GF-D8 (cell line): ENCODE data around the gene POMZP3.
"Not testable (repeated sequence)": the region's sequence is repeated elsewhere in the genome, so short reads cannot be mapped to it uniquely, and the experiment has no call there.

Experiments
- DNase-seq: peaks from one replicate; lab custom pipeline; 2025; lab: John Stamatoyannopoulos, UW

The POMZP3 gene

DNA sequence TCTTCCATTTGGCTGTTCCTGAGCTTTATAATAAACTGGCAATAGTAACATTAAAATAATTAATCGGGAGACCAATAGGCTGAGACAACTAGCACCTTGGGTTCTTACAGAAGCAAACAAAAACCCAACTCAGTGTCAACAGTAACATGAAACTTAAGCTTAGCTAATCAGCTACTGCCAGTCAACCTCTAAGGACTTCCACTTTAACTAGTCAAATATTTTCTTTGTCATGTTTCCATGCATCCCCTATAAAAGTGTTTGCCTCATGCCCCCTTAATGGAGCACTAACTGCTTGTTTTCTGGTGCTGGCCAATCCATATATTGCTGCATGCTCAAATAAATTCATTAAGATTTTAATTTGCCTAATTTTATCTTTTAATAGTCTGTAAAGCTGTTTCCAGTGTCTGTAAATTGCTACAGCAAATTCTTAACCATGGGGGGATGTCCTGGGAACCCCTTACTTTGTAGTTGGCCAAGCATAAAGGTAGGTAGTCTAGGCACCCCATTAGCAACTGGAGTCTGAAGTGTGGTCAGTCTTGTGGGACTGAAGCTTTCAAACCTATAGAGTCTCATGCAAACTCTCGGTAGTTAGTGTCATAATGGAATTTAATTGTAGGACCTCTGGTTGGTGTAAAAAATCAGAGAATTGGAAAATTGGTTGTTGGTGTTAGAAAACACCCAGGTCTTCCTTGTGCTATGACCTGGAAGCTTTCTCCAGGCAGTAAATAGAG lies 40.3 kb downstream of the POMZP3 start:
- DNase-seq = not testable (repeated sequence)

GRCh38 chr7:76583636-76584281 lies 43.3 kb downstream of the POMZP3 start:
- DNase-seq = not testable (repeated sequence)

DNA sequence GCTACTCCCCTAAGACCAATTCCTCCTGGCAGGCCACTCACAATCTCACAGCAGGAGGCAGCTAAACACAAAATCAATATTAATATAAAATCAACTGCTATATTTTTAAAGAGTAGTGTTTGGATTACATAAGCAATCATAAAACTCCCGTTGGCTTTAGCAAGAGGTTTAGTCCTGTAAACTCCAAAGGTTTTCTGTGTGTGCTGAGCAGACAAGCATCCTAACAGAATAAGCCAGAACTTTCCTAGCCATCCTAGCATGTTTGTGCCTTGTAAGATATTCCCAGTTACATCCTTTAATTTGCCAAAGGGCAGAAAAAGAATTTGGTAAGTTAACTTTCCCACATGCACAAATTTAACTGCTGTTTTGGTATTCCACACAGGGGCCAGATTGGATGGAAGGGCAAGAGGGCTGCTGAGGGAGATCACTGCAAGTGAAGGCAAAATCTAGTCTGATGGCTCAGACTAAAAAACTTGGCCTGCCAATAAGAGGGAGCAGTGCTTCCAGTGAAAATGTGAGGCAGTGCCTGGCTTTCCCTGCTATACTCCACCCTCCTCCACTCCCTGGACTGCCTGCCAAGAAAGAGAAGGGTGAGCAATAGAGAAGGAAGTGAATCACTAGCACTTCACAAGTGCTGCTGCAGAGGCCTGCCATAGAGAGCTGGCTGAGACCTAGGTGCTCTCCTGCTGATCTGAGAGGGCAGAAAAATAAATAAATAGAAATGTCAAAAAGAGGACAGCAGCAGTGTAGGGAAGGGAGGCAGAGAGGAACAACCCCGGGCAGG lies 44.0 kb downstream of the POMZP3 start:
- not testable (repeated sequence) for DNase-seq

DNA sequence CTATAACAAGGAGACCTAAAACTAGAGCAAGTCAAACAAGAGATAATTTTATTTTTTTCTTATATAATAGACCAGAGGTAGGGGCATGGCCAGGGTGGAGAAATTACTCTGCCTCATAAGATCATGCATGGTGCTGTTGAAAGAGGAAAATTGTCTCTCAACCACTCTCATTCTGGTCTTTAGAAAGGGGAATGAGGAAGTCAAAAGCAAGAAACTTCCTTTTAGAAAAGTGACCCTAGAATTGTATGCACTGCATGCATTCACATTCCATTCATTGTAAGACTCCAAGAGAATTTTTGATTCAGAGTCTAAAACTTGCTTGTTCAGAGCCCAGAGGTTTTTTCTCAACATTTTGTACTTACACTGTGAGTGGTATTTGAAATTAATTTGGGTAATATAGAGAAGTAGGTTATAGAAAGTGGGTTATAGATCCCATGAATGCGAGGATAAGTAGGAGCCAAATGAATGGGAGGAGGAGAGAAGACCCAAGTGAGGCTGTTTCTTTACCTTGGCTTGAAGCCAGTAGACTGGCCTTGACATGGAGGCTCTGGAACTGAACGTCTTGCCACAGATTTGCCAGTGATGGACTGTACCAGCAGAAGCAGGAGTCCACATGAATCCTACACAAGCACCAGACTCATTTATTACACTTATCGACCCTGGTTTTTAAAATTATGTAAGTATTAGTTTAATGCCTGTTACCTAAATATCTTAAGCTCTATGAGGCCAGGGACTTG lies 51.0 kb downstream of the POMZP3 start:
- DNase-seq = not testable (repeated sequence)

DNA sequence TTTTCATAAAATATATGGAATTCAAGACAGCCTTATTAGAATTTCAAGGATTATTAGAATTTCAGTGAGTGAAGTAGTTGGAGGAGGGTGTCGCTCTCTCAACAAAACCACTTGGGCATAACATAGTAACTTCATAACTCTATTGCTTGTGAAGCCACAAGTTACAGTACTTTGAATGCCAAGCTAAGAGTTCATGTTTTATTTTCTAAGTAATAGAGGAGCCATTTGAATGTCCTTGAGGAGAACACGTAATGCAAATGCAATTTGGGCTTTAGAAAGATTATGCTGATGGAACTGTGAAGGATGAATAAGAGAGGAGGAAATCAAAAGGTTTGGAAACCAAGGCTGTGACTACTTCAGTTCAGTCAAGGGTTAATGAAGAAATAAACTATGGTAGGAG lies 51.6 kb downstream of the POMZP3 start:
- DNase-seq = not testable (repeated sequence)

DNA sequence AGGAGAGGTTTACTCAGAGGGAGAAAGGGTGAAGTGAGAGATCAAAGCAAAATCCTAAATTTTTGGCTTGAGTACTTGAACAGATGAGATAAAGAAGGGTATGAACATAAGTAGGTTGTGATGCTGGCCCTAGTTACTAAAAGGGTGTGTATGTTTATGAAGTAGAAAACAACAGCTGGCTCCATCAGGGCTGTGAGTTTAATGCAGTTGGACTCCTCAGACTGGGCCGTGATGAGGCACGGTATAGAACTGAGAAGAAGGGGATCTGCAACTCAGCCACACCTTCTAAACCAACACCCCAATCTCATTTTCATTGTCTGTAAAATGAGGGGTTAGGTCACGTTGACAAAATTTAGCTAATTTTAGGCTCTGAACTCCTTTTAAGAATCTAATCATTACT lies 54.8 kb downstream of the POMZP3 start:
- DNase-seq = not testable (repeated sequence)

DNA sequence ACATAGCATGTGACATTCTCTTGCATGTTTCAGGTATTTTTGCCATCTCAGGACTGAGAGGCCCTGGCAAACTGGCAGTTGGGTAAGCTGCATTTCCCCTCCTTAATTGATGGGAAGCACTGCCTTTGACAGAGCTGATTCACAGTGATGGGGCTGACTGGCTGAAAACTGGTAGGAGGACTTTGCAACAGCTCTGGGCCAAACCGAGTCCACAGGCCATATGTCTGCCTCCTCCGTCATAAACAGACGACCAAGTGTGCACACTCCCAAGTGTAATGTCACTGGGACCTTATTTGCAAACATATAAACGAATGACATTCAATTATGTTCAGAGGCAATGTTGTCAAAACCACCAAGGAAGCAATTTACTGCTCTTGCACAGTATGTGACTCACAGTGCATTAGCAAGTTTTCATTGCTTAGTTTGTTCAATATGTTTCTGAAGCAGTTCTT lies 56.7 kb downstream of the POMZP3 start:
- not testable (repeated sequence) for DNase-seq

GRCh38 chr7:76568742-76569141 lies 58.3 kb downstream of the POMZP3 start:
- DNase-seq = not testable (repeated sequence)

DNA sequence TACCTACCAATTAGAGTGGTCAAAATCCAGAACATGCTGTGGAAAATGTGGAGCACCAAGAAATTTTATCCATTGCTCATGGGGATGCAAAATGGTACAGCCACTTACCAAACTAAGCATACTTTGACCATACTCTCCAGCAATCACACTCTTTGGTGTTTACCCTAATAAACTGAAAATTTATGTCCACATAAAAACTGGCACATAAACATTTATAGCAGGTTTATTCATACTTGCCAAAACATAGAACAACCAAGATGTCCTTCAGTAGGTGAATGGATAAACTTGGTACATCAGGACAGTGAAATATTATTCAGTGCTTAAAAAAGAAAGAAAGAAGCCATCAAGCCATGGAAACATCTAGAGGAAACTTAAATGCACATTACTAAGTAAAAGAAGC lies 59.3 kb downstream of the POMZP3 start:
- DNase-seq = not testable (repeated sequence)

- DNase-seq = not testable (repeated sequence)
These were observed 59.8 kb downstream of the POMZP3 start for GRCh38 chr7:76567311-76567710.

DNA sequence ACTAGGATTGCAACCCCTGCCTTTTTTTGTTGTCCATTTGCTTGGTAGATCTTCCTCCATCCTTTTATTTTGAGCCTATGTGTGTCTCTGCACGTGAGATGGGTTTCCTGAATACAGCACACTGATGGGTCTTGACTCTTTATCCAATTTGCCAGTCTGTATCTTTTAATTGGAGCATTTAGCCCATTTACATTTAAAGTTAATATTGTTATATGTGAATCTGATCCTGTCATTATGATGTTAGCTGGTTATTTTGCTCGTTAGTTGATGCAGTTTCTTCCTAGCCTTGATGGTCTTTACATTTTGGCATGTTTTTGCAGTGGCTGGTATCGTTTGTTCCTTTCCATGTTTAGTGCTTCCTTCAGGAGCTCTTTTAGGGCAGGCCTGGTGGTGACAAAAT lies 62.1 kb downstream of the POMZP3 start:
- not testable (repeated sequence) for DNase-seq

DNA sequence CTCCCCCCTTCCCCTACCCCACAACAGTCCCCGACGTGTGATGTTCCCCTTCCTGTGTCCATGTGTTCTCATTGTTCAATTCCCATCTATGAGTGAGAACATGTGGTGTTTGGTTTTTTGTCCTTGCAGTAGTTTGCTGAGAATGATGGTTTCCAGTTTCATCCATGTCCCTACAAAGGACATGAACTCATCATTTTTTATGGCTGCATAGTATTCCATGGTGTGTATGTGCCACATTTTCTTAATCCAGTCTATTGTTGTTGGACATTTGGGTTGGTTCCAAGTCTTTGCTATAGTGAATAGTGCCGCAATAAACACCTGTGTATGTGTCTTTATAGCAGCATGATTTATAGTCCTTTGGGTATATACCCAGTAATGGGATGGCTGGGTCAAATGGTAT lies 65.7 kb downstream of the POMZP3 start:
- not testable (repeated sequence) for DNase-seq

GRCh38 chr7:76560157-76560556 lies 66.9 kb downstream of the POMZP3 start:
- not testable (repeated sequence) for DNase-seq
